Adrenal gland (tissue), 5 donors: ENCODE data around the gene POLR1B.

Source experiments
- CTCF ChIP-seq, 6 experiments: fragments of 450-650 bp in 4 of 6; fragments of 200-600 bp in 2 of 6; sonication (generic) in 1 of 6; IDR thresholded peaks; 1 replicate in 5 of 6; 2 replicates in 1 of 6; pipeline versions ENCODE4 v1.5.1 to v1.8.0; 2016 to 2021; ENCODE audit warnings: antibody characterized with exemption in 6 of 6, mild to moderate bottlenecking in 2 of 6, moderate library complexity in 1 of 6
- POLR2A ChIP-seq, 2 donors: fragments of 450-650 bp; IDR thresholded peaks; one replicate each; pipeline ENCODE4 v1.6.1; 2017; ENCODE audit warnings: antibody characterized with exemption in 2 of 2, mild to moderate bottlenecking in 2 of 2, moderate library complexity in 1 of 2
- donor health status: DM: no; HTN: no; CAD: no.

DNA sequence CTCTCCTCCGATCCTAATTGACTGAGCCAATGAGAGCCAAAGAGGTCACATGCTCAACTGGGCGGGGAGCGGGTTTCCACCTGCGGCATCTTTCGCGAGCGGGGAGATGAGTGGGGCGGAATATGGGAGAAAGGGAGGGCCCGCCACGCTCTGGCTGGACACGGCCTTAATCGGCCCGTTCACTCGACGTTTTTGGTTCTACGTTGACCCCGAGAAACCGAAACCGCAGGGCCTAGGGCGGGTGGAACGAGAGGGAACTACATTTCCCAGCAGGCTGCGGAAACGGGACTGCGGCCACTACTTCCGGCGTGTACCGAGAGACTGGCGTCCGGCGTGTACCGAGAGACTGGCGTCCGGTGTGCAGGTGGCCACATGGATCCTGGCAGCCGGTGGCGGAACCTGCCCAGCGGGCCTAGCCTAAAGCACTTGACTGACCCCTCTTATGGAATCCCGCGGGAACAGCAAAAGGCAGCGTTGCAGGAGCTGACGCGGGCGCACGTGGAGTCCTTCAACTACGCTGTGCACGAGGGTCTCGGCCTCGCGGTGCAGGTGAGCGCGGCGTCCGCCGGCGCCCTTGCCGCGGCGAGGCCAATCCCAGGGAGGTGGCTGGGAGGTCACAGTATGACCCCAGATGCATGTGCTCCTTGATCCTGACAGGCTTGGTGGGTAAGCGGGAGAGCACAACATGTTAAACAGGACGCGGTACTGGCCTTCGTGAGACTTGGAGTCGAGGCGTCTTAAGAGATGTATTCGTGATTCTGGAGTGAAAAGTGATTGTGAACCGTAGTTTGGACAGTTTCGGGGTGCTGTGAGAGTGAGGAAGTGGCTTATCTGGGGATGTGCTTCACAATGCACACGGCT, at the start of gene POLR1B:
- TF ChIP-seq CTCF (IDR thresholded peaks at IDR 0.05), result no peak
- TF ChIP-seq POLR2A (IDR thresholded peaks at IDR 0.05), result no peak
